Esophagus squamous epithelium (tissue), 4 donors: ENCODE data around the gene DUSP5.

Experiments
- POLR2A ChIP-seq, 4 donors: fragments of 450-650 bp; IDR thresholded peaks; one replicate each; pipeline ENCODE4 v1.6.1; 2017; ENCODE audit warnings: antibody characterized with exemption in 4 of 4, mild to moderate bottlenecking in 4 of 4, moderate library complexity in 3 of 4
- TF ChIP-seq, protein P1 (sequence below), 6 experiments: fragments of 450-650 bp in 4 of 6; fragments of 200-600 bp in 2 of 6; sonication (generic) in 2 of 6; IDR thresholded peaks; one replicate each; pipeline ENCODE4 v1.5.1; 2016 to 2019; ENCODE audit warnings: antibody characterized with exemption in 6 of 6, mild to moderate bottlenecking in 4 of 6, moderate library complexity in 4 of 6

DNA sequence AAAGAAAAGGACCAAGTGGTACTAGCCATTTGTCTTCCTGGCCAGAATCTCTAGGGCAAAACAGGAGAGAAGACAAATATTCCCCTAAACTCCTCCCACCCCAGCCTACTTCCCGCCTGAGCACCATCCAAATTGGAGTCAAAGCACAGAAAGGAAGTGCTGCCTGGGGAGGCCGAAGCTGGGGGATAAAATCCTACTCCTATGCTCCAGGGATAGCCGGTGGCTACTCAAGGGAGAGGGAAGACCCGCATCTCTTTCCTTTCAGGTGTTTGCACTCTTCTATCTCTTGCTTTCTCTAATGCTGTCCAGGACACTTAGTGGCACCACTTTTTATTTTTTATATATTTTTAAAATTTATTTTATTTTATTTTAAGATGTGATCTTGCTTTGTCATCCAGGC, 7.1 kb upstream of the DUSP5 start:
- TF ChIP-seq, protein P1, sequence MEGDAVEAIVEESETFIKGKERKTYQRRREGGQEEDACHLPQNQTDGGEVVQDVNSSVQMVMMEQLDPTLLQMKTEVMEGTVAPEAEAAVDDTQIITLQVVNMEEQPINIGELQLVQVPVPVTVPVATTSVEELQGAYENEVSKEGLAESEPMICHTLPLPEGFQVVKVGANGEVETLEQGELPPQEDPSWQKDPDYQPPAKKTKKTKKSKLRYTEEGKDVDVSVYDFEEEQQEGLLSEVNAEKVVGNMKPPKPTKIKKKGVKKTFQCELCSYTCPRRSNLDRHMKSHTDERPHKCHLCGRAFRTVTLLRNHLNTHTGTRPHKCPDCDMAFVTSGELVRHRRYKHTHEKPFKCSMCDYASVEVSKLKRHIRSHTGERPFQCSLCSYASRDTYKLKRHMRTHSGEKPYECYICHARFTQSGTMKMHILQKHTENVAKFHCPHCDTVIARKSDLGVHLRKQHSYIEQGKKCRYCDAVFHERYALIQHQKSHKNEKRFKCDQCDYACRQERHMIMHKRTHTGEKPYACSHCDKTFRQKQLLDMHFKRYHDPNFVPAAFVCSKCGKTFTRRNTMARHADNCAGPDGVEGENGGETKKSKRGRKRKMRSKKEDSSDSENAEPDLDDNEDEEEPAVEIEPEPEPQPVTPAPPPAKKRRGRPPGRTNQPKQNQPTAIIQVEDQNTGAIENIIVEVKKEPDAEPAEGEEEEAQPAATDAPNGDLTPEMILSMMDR (IDR thresholded peaks at IDR 0.05), result no peak
- TF ChIP-seq POLR2A (IDR thresholded peaks at IDR 0.05), result no peak
